Measurements from ENCODE around the gene LIPC.

Gene LIPC

GRCh38 chr15:58495891-58496408 is 64.2 kb downstream of the LIPC start:
- DNase-seq (ENCODE audit: low read depth) = no peak

- DNase-seq (ENCODE audit: low read depth) = no peak
These were observed 65.4 kb downstream of the LIPC start for GRCh38 chr15:58497046-58497785.

- DNase-seq (ENCODE audit: low read depth) = no peak
These were observed 67.2 kb downstream of the LIPC start for GRCh38 chr15:58498821-58499580.

GRCh38 chr15:58501006-58501405 is 69.2 kb downstream of the LIPC start:
- no peak for DNase-seq (ENCODE audit: low read depth)

- no peak for DNase-seq (ENCODE audit: low read depth)
These were observed 69.9 kb downstream of the LIPC start for GRCh38 chr15:58501636-58502188.

- no peak for DNase-seq (ENCODE audit: low read depth)
These were observed 71.6 kb downstream of the LIPC start for GRCh38 chr15:58503139-58504027.

- DNase-seq (ENCODE audit: low read depth) = no peak
These were observed 73.0 kb downstream of the LIPC start for GRCh38 chr15:58504674-58505234.

GRCh38 chr15:58505581-58505980 is 73.8 kb downstream of the LIPC start:
- no peak for DNase-seq (ENCODE audit: low read depth)

- DNase-seq (ENCODE audit: low read depth) = no peak
These were observed 74.3 kb downstream of the LIPC start for GRCh38 chr15:58506064-58506490.

- no peak for DNase-seq (ENCODE audit: low read depth)
These were observed 75.2 kb downstream of the LIPC start for GRCh38 chr15:58506783-58507668.

GRCh38 chr15:58509556-58509955 is 77.8 kb downstream of the LIPC start:
- DNase-seq (ENCODE audit: low read depth) = no peak

- DNase-seq (ENCODE audit: low read depth) = no peak
These were observed 79.2 kb downstream of the LIPC start for GRCh38 chr15:58510715-58511598.

- DNase-seq (ENCODE audit: low read depth) = no peak
These were observed 79.8 kb downstream of the LIPC start for GRCh38 chr15:58511599-58511987.

- no peak for DNase-seq (ENCODE audit: low read depth)
These were observed 80.7 kb downstream of the LIPC start for GRCh38 chr15:58512522-58512921.

- DNase-seq (ENCODE audit: low read depth) = no peak
These were observed 81.2 kb downstream of the LIPC start for GRCh38 chr15:58513008-58513407.

GRCh38 chr15:58513726-58514336 is 82.0 kb downstream of the LIPC start:
- no peak for DNase-seq (ENCODE audit: low read depth)

- no peak for DNase-seq (ENCODE audit: low read depth)
These were observed 84.0 kb downstream of the LIPC start for GRCh38 chr15:58515807-58516206.

GRCh38 chr15:58517252-58517681 is 85.5 kb downstream of the LIPC start:
- peak; percentile 5 for DNase-seq (ENCODE audit: low read depth)

All from activated T-cell treated with anti-CD3 and anti-CD28 coated beads for 48 hours (primary cell).